Measurements from ENCODE around the gene MEX3A.
A peak's percentile ranks its signal among the peaks of the same experiment; 100 is the strongest.
"Not testable (repeated sequence)": the region's sequence is repeated elsewhere in the genome, so short reads cannot be mapped to it uniquely, and the experiment has no call there.

The MEX3A gene

GRCh38 chr1:156120318-156120717, 38.1 kb upstream of the MEX3A start:
- H3K4me1 ChIP-seq, result peaks cover 9 to 77% (median 69%) of the 10 kb centered on the region in 4 donors
- H3K27ac ChIP-seq, result peak overlapping the region; percentile 92 to 99
- intact Hi-C loops (cut with DNase I; ENCODE audit: low total_unique reads), result no loop called here
- H3K36me3 ChIP-seq, result peaks cover 0 to 12% (median 0%) of the 10 kb centered on the region in 3 donors
- H3K27me3 ChIP-seq, result no peaks in the 10 kb centered on the region
- H3K9me3 ChIP-seq, result no peaks in the 10 kb centered on the region
- no peak for DNase-seq
- TF ChIP-seq CTCF (IDR thresholded peaks at IDR 0.05), result no peak
- H3K4me3 ChIP-seq, result peak overlapping the region; percentile 78 to 100

- Histone ChIP-seq H3K27ac (peak overlapping the region; percentile 92 to 99), H3K4me3 (peak overlapping the region; percentile 78 to 100)
- intact Hi-C loops (cut with DNase I; ENCODE audit: low total_unique reads), result no loop called here
Measured at GRCh38 chr1:156119503-156120209, 37.4 kb upstream of the MEX3A start.

GRCh38 chr1:156118177-156118868, 36.1 kb upstream of the MEX3A start:
- DNase-seq, result peak; percentile 80 to 90
- peaks cover 0 to 12% (median 0%) of the 10 kb centered on the region in 3 donors for H3K36me3 ChIP-seq
- H3K4me3 ChIP-seq, result peak overlapping the region; percentile 78 to 100
- H3K27ac ChIP-seq, result peak overlapping the region; percentile 92 to 99
- H3K4me1 ChIP-seq, result peaks cover 9 to 70% (median 58%) of the 10 kb centered on the region in 4 donors
- no peaks in the 10 kb centered on the region for H3K27me3 ChIP-seq
- intact Hi-C loops (cut with DNase I; ENCODE audit: low total_unique reads), result no loop called here
- TF ChIP-seq CTCF (IDR thresholded peaks at IDR 0.05), result no peak
- no peaks in the 10 kb centered on the region for H3K9me3 ChIP-seq

More at GRCh38 chr1:156119503-156120209, 37.4 kb upstream of the MEX3A start:
- peaks cover 0 to 12% (median 0%) of the 10 kb centered on the region in 3 donors for H3K36me3 ChIP-seq
- peak in 1 of 2 experiments; percentile 14 for TF ChIP-seq CTCF (IDR thresholded peaks at IDR 0.05)
- H3K9me3 ChIP-seq, result no peaks in the 10 kb centered on the region
- H3K4me1 ChIP-seq, result peaks cover 9 to 71% (median 63%) of the 10 kb centered on the region in 4 donors
- H3K27me3 ChIP-seq, result no peaks in the 10 kb centered on the region
- DNase-seq, result peak; percentile 73 to 86

GRCh38 chr1:156117414-156118176, 35.3 kb upstream of the MEX3A start:
- H3K4me3 ChIP-seq, result peak overlapping the region; percentile 78 to 100
- H3K4me1 ChIP-seq, result peaks cover 9 to 68% (median 54%) of the 10 kb centered on the region in 4 donors
- intact Hi-C loops (cut with DNase I; ENCODE audit: low total_unique reads), result no loop called here

DNA sequence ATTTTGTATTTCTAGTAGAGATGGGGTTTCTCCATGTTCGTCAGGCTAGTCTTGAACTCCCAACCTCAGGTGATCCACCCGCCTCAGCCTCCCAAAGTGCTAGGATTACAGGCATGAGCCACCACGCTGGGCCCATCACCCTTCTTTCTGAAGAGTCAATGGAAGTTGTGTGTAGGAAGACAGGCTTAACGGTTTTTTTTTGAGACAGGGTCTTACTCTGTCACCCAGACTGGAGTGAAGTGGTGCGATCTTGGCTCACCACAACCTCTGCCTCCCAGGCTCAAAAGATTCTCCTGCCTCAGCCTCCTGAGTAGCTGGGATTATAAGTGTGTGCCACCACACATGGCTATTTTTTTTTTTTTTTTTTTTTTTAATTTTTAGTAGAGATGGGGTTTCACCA, 34.5 kb upstream of the MEX3A start:
- H3K36me3 ChIP-seq, result peaks cover 0 to 12% (median 0%) of the 10 kb centered on the region in 3 donors
- peak overlapping the region; percentile 78 to 100 for H3K4me3 ChIP-seq
- intact Hi-C loops (cut with DNase I; ENCODE audit: low total_unique reads); DNase-seq; H3K27me3 ChIP-seq; H3K9me3 ChIP-seq: not testable (repeated sequence)
- peaks cover 9 to 63% (median 48%) of the 10 kb centered on the region in 4 donors for H3K4me1 ChIP-seq
- peak overlapping the region; percentile 92 to 99 for H3K27ac ChIP-seq

More at GRCh38 chr1:156117414-156118176, 35.3 kb upstream of the MEX3A start:
- TF ChIP-seq CTCF (IDR thresholded peaks at IDR 0.05), result no peak
- Histone ChIP-seq H3K36me3 (peaks cover 0 to 12% (median 0%) of the 10 kb centered on the region in 3 donors), H3K9me3 (no peaks in the 10 kb centered on the region), H3K27me3 (no peaks in the 10 kb centered on the region), H3K27ac (peak overlapping the region; percentile 92 to 99)
- DNase-seq, result no peak
